Testis (tissue), 2 donors: ENCODE data around the gene ZNF732.

Experiments
- POLR2A ChIP-seq: fragments of 450-650 bp; IDR thresholded peaks from one replicate; pipeline ENCODE4 v1.6.1; 2017; ENCODE audit warnings: antibody characterized with exemption, mild to moderate bottlenecking, moderate library complexity
- TF ChIP-seq, protein P1 (sequence below), 3 experiments: fragments of 450-650 bp in 2 of 3; fragments of 200-600 bp in 1 of 3; sonication (generic) in 1 of 3; IDR thresholded peaks; one replicate each; pipeline ENCODE4 v1.5.1; 2016 to 2019; ENCODE audit warnings: antibody characterized with exemption in 3 of 3, mild to moderate bottlenecking in 2 of 3, moderate library complexity in 1 of 3

DNA sequence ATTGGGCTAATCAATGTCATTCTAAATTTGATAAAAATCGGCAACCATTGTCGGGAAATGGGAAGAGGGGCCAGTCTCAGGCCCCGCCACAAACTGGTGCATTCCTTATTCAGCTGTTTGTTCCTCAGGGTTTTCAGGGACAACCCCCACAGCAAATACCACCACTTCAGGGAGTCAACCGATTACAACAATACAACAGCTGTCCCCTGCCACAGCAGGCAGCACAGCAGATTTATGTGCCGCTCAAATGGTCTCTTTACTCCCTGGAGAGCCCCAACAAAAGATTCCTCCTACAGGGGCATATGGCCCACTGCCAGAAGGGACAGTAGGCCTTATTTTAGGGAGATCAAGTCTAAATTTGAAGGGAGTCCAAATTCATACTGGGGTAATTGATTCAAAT, 61.8 kb downstream of the ZNF732 start:
- TF ChIP-seq, protein P1, sequence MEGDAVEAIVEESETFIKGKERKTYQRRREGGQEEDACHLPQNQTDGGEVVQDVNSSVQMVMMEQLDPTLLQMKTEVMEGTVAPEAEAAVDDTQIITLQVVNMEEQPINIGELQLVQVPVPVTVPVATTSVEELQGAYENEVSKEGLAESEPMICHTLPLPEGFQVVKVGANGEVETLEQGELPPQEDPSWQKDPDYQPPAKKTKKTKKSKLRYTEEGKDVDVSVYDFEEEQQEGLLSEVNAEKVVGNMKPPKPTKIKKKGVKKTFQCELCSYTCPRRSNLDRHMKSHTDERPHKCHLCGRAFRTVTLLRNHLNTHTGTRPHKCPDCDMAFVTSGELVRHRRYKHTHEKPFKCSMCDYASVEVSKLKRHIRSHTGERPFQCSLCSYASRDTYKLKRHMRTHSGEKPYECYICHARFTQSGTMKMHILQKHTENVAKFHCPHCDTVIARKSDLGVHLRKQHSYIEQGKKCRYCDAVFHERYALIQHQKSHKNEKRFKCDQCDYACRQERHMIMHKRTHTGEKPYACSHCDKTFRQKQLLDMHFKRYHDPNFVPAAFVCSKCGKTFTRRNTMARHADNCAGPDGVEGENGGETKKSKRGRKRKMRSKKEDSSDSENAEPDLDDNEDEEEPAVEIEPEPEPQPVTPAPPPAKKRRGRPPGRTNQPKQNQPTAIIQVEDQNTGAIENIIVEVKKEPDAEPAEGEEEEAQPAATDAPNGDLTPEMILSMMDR (IDR thresholded peaks at IDR 0.05) = no peak
- no peak for TF ChIP-seq POLR2A
